Measurements from ENCODE around the gene CDH23. TPM values are rescaled to one million over a fixed set of nuclear protein-coding genes. Genes with fewer than 3 reads are reported as not detected.

CDH23 gene
- total and polyA plus RNA-seq, 4 experiments from 2014 or later, result 1.8 to 5.4 (median 3.6) TPM

DNA sequence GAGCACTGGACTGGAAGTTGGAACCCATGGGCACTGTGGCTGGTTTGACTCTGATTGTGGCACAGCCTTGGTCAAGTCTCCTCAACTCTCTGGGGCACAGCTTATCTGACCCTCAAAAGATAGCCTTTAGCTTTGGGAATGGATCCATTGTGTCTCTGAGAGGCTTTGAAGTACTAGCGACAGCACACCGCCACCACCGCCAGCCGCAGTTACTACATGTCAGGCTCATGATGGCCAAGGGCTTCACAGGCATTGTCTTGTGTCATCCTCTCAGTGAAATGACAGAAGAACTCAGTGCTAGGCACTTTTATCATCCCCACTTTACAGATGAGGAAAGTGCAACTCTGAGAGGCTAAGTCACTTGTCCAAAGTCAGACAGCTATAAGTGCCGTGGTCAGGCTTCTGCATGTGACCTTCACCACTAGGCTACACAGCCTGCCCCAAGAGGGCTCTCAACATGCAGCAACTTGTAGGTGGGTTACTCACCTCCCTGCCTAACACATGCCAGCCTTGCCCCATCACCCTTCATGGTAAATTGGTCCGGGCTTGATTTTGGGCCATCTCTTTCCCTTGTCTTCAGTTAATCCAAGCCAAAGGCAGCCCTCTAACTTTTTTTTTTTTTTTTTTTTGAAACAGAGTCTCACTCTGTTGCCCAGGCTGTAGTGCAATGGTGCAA, 278.7 kb downstream of the CDH23 start:
- Histone ChIP-seq H3K4me3 (ENCODE audit: low read length in 2 of 2) (no peak overlapping the region), H3K27me3 (ENCODE audit: insufficient read depth, low read length) (no peaks in the 10 kb centered on the region), H3K36me3 (ENCODE audit: insufficient read depth, low read length) (no peaks in the 10 kb centered on the region), H3K27ac (ENCODE audit: low read depth, low read length) (no peak overlapping the region), H3K4me1 (ENCODE audit: insufficient read depth, low read length) (no peaks in the 10 kb centered on the region), H3K9me3 (ENCODE audit: control insufficient read depth in 1 of 2, low read length in 2 of 2) (no peaks in the 10 kb centered on the region)
- intact Hi-C loops (cut with micrococcal nuclease), result no loop called here
- H3K36me3 Mint-ChIP-seq, result no peaks in the 10 kb centered on the region
- no peaks in the 10 kb centered on the region for H3K4me1 Mint-ChIP-seq
- H3K4me3 Mint-ChIP-seq, result no peak overlapping the region
- H3K9me3 Mint-ChIP-seq, result no peaks in the 10 kb centered on the region
- no peak for DNase-seq
- H3K27me3 Mint-ChIP-seq, result peaks cover 0 to 3% of the 10 kb centered on the region in 2 donors
- ChIA-PET CTCF (ENCODE audit: partially characterized antibody) (interaction anchor here (1.2 kb wide), 1 partner anchor 33 kb away, joined by 3 read pairs; no protein-coding TSS in a partner anchor), POLR2A (ENCODE audit: partially characterized antibody) (no interaction called here)
- H3K27ac Mint-ChIP-seq, result no peak overlapping the region

DNA sequence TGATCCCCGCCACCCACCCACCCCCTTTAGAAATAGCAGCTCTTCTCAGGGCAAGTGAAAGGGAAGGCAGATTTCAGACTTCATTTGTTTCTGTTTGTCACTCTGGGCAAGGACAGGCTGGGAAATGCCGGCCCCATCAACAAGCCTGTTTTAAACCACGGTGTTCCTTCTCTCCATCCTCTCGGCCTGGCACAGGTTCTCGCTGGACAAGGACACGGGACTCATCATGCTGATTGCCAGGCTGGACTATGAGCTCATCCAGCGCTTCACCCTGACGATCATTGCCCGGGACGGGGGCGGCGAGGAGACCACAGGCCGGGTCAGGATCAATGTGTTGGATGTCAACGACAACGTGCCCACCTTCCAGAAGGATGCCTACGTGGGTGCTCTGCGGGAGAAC, 280.5 kb downstream of the CDH23 start:
- Mint-ChIP-seq H3K27me3 (peaks cover 0 to 3% of the 10 kb centered on the region in 2 donors), H3K9me3 (no peaks in the 10 kb centered on the region), H3K27ac (no peak overlapping the region), H3K36me3 (no peaks in the 10 kb centered on the region), H3K4me3 (no peak overlapping the region), H3K4me1 (no peaks in the 10 kb centered on the region)
- ChIA-PET POLR2A (ENCODE audit: partially characterized antibody) (no interaction called here), CTCF (ENCODE audit: partially characterized antibody) (interaction anchor here (2.1 kb wide), 1 partner anchor 20 kb away, joined by 6 read pairs; no protein-coding TSS in a partner anchor)
- Histone ChIP-seq H3K4me3 (ENCODE audit: low read length in 2 of 2) (no peak overlapping the region), H3K9me3 (ENCODE audit: control insufficient read depth in 1 of 2, low read length in 2 of 2) (no peaks in the 10 kb centered on the region), H3K4me1 (ENCODE audit: insufficient read depth, low read length) (no peaks in the 10 kb centered on the region), H3K27ac (ENCODE audit: low read depth, low read length) (no peak overlapping the region), H3K27me3 (ENCODE audit: insufficient read depth, low read length) (no peaks in the 10 kb centered on the region), H3K36me3 (ENCODE audit: insufficient read depth, low read length) (no peaks in the 10 kb centered on the region)
- intact Hi-C loops (cut with micrococcal nuclease), result no loop called here
- peak in 1 of 5 donors; percentile 0 for DNase-seq

DNA sequence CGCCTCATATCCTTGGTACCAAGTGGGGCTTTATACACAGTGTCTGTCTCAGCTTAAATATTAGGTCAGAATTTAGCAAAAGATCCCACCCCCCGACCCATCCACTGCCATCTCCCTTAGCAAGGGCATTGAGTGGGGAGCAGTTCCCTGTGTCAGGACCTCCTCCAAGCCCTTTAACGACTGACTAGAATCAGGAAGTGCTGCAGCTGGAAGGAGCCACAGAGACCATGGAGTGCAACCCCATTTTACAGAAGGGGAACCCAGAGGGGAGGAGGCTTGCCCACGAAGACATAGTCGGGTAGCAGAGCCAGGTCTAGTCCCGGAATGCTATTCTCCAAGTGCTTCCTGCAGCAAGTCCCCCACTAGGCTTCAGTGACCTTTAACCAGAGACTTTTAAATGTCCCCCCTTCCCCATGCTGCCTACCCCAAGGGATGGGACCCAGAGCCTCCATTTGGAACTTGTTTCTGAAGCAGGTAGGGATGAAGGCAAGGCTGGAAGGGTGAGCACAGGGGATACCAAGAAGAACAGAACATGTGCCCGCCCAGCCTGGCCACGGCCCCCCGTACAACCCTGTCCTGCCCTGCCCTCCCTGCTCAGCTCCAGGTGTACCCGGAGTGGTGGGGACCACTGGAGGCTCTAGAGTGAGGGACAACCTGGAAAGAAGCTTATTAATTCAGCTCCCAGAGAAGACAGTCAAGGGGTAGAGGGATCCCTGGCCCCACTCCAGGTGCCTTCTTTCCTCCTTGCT, 281.5 kb downstream of the CDH23 start:
- Histone ChIP-seq H3K36me3 (ENCODE audit: insufficient read depth, low read length) (no peaks in the 10 kb centered on the region), H3K27ac (ENCODE audit: low read depth, low read length) (no peak overlapping the region), H3K27me3 (ENCODE audit: insufficient read depth, low read length) (no peaks in the 10 kb centered on the region), H3K4me3 (ENCODE audit: low read length in 2 of 2) (no peak overlapping the region), H3K9me3 (ENCODE audit: control insufficient read depth in 1 of 2, low read length in 2 of 2) (no peaks in the 10 kb centered on the region), H3K4me1 (ENCODE audit: insufficient read depth, low read length) (no peaks in the 10 kb centered on the region)
- intact Hi-C loops (cut with micrococcal nuclease), result no loop called here
- H3K36me3 Mint-ChIP-seq, result no peaks in the 10 kb centered on the region
- no peaks in the 10 kb centered on the region for H3K9me3 Mint-ChIP-seq
- H3K27me3 Mint-ChIP-seq, result peaks cover 0 to 3% of the 10 kb centered on the region in 2 donors
- H3K4me3 Mint-ChIP-seq, result no peak overlapping the region
- ChIA-PET POLR2A (ENCODE audit: partially characterized antibody) (no interaction called here), CTCF (ENCODE audit: partially characterized antibody) (interaction anchor here (2.1 kb wide), 1 partner anchor 19 kb away, joined by 6 read pairs; no protein-coding TSS in a partner anchor)
- no peak overlapping the region for H3K27ac Mint-ChIP-seq
- H3K4me1 Mint-ChIP-seq, result no peaks in the 10 kb centered on the region
- DNase-seq, result no peak

GRCh38 chr10:71679425-71679824, 282.7 kb downstream of the CDH23 start:
- H3K4me1 ChIP-seq (ENCODE audit: insufficient read depth, low read length), result no peaks in the 10 kb centered on the region
- H3K9me3 Mint-ChIP-seq, result peaks cover 0 to 1% (median 0%) of the 10 kb centered on the region in 8 donors
- POLR2A ChIA-PET (ENCODE audit: partially characterized antibody), result no interaction called here

DNA sequence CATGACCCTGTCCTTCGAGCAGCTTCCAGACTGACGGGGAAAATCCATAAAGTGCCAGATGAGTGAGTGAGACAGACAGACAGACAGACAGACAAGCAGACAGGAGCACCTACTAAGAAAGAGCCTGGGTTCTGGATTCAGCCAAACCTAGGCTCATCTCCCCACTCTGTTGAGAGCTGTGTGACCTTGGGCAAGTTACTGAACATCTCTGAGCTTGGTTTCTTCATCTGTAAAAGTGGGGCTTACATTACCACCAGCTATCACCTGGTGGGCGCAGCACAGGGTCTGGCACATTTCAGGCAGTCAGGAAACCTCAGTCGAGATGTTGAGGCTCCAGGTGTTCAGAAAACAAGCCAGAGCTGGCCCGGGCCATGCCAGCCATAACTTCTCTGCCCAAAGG, 285.3 kb downstream of the CDH23 start:
- no peak overlapping the region for H3K27ac ChIP-seq (ENCODE audit: low read depth, low read length)
- H3K36me3 ChIP-seq (ENCODE audit: insufficient read depth, low read length), result no peaks in the 10 kb centered on the region
- Mint-ChIP-seq H3K4me3 (no peak overlapping the region), H3K27ac (peak overlapping the region in 1 of 7 donors; percentile 51), H3K4me1 (no peaks in the 10 kb centered on the region), H3K27me3 (peaks cover 0 to 4% of the 10 kb centered on the region in 2 donors), H3K36me3 (no peaks in the 10 kb centered on the region), H3K9me3 (peaks cover 0 to 1% (median 0%) of the 10 kb centered on the region in 8 donors)
- DNase-seq, result no peak
- POLR2A ChIA-PET (ENCODE audit: partially characterized antibody), result no interaction called here
- H3K4me3 ChIP-seq (ENCODE audit: low read length in 2 of 2), result no peak overlapping the region
- CTCF ChIA-PET (ENCODE audit: partially characterized antibody), result no interaction called here
- H3K4me1 ChIP-seq (ENCODE audit: insufficient read depth, low read length), result no peaks in the 10 kb centered on the region
- intact Hi-C loops (cut with micrococcal nuclease), result no loop called here
- H3K27me3 ChIP-seq (ENCODE audit: insufficient read depth, low read length), result no peaks in the 10 kb centered on the region
- no peaks in the 10 kb centered on the region for H3K9me3 ChIP-seq (ENCODE audit: control insufficient read depth in 1 of 2, low read length in 2 of 2)

More at GRCh38 chr10:71679425-71679824, 282.7 kb downstream of the CDH23 start:
- H3K4me3 ChIP-seq (ENCODE audit: low read length in 2 of 2), result no peak overlapping the region
- no peak overlapping the region for H3K27ac Mint-ChIP-seq
- H3K27ac ChIP-seq (ENCODE audit: low read depth, low read length), result no peak overlapping the region
- H3K27me3 Mint-ChIP-seq, result peaks cover 0 to 4% of the 10 kb centered on the region in 2 donors
- no peaks in the 10 kb centered on the region for H3K9me3 ChIP-seq (ENCODE audit: control insufficient read depth in 1 of 2, low read length in 2 of 2)
- H3K27me3 ChIP-seq (ENCODE audit: insufficient read depth, low read length), result no peaks in the 10 kb centered on the region
- intact Hi-C loops (cut with micrococcal nuclease), result no loop called here
- H3K4me3 Mint-ChIP-seq, result no peak overlapping the region
- H3K4me1 Mint-ChIP-seq, result no peaks in the 10 kb centered on the region
- CTCF ChIA-PET (ENCODE audit: partially characterized antibody), result interaction anchor here (1.4 kb wide), 1 partner anchor 11 kb away, joined by 4 read pairs; no protein-coding TSS in a partner anchor
- H3K36me3 Mint-ChIP-seq, result no peaks in the 10 kb centered on the region
- H3K36me3 ChIP-seq (ENCODE audit: insufficient read depth, low read length), result no peaks in the 10 kb centered on the region
- DNase-seq, result no peak

DNA sequence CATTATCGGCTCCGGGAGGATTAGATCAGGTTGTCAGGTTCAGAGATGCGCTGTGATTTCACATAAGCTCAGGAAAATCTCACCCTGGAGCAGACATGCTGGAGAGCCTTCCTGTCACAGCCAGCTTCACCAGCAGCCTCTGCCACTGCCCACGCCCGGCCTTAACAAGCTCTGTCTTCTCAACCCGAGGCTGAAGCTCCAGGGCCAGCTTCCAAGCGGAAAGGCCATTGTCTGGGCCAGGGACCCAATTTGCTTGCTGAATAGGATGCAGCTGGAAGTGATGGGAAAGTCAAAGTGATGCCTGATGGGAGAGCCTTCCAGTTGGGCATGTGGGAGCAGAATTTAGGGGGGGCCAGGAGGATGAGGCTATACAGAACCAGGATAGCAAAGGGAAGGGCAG, 286.6 kb downstream of the CDH23 start:
- ChIA-PET CTCF (ENCODE audit: partially characterized antibody) (no interaction called here), POLR2A (ENCODE audit: partially characterized antibody) (no interaction called here)
- no peaks in the 10 kb centered on the region for H3K36me3 ChIP-seq (ENCODE audit: insufficient read depth, low read length)
- peaks cover 0 to 6% (median 4%) of the 10 kb centered on the region in 8 donors for H3K9me3 Mint-ChIP-seq
- peaks cover 0 to 3% of the 10 kb centered on the region in 2 donors for H3K36me3 Mint-ChIP-seq
- no peak overlapping the region for H3K27ac Mint-ChIP-seq
- DNase-seq, result peak in 1 of 5 donors; percentile 3
- peak overlapping the region in 1 of 8 donors; percentile 53 for H3K4me3 Mint-ChIP-seq
- H3K27ac ChIP-seq (ENCODE audit: low read depth, low read length), result no peak overlapping the region
- intact Hi-C loops (cut with micrococcal nuclease), result no loop called here
- H3K4me1 Mint-ChIP-seq, result peaks cover 0 to 3% (median 0%) of the 10 kb centered on the region in 4 donors
- H3K4me3 ChIP-seq (ENCODE audit: low read length in 2 of 2), result no peak overlapping the region
- no peaks in the 10 kb centered on the region for H3K4me1 ChIP-seq (ENCODE audit: insufficient read depth, low read length)
- H3K27me3 Mint-ChIP-seq, result peaks cover 0 to 1% of the 10 kb centered on the region in 2 donors
- H3K9me3 ChIP-seq (ENCODE audit: control insufficient read depth in 1 of 2, low read length in 2 of 2), result no peaks in the 10 kb centered on the region
- no peaks in the 10 kb centered on the region for H3K27me3 ChIP-seq (ENCODE audit: insufficient read depth, low read length)

DNA sequence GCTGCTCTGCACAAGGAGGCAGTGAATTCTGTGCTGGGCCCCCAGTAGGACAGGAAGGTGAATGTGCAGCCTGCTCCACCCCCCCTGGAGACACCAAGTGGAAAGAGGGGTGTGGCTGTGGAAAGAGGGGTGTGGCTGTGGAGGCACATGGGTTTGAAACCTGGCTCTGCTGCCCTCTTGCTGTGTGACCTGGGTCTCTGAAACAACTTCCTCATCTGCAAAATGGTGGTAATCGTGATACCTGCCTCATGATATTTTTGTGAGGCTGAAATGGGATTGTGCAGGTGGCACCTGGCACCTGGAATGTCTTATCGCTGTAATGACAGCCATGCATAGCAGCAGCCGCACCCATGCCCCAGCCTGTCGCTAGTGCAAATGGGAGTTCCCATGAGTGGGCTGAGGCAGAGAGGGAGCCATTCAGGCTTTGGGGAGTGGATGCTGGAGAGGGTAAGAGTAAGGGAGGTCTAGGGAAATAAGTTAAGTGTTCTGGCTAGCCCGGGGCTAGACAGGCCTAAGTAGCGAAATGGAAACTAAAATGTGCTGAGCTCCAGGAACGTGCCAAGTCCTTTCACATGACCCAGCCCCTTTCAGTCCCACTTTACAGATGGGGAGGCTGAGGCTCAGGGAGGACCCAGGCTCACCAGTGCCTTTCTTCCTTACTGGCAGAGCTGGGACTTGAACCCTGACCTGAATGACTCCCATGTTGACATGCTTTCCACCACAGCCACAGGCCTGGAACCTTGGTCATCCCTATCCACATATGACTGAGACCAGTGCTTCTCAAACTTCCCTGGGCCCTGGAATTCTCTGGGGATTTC, 287.8 kb downstream of the CDH23 start:
- DNase-seq, result peak in 1 of 5 donors; percentile 3
- no peaks in the 10 kb centered on the region for H3K36me3 ChIP-seq (ENCODE audit: insufficient read depth, low read length)
- H3K27me3 ChIP-seq (ENCODE audit: insufficient read depth, low read length), result no peaks in the 10 kb centered on the region
- Mint-ChIP-seq H3K4me1 (peaks cover 0 to 3% (median 0%) of the 10 kb centered on the region in 4 donors), H3K4me3 (no peak overlapping the region), H3K9me3 (peaks cover 0 to 7% (median 5%) of the 10 kb centered on the region in 8 donors), H3K27ac (no peak overlapping the region), H3K27me3 (peaks cover 0 to 1% of the 10 kb centered on the region in 2 donors), H3K36me3 (peaks cover 0 to 3% of the 10 kb centered on the region in 2 donors)
- no peaks in the 10 kb centered on the region for H3K4me1 ChIP-seq (ENCODE audit: insufficient read depth, low read length)
- POLR2A ChIA-PET (ENCODE audit: partially characterized antibody), result no interaction called here
- H3K4me3 ChIP-seq (ENCODE audit: low read length in 2 of 2), result no peak overlapping the region
- intact Hi-C loops (cut with micrococcal nuclease), result no loop called here
- CTCF ChIA-PET (ENCODE audit: partially characterized antibody), result interaction anchor here (1.1 to 3.8 kb wide), 2 partner anchors 12 to 24 kb away, joined by 3 to 30 read pairs; no protein-coding TSS in a partner anchor
- no peak overlapping the region for H3K27ac ChIP-seq (ENCODE audit: low read depth, low read length)
- H3K9me3 ChIP-seq (ENCODE audit: control insufficient read depth in 1 of 2, low read length in 2 of 2), result no peaks in the 10 kb centered on the region

Data from CD4-positive, alpha-beta memory T cell (primary cell).